ENCODE data around the gene PRLR. TPM values are rescaled to one million over a fixed set of nuclear protein-coding genes. Genes with fewer than 3 reads are reported as not detected.

Gene PRLR
- total RNA-seq, 1 experiment from 2014 or later = 2.5 TPM

- no CpG with 5 or more reads among the region's 2 CpGs for WGBS (ENCODE audit: extremely low coverage, insufficient read length, low lambda C conversion rate)
Measured at GRCh38 chr5:35009019-35009418, 221.3 kb downstream of the PRLR start.

More at GRCh38 chr5:35009019-35009418, 221.3 kb downstream of the PRLR start:
- no peaks in the 10 kb centered on the region for H3K27me3 ChIP-seq (ENCODE audit: insufficient read depth, low read length)
- no peak overlapping the region for H2BK12ac ChIP-seq (ENCODE audit: insufficient read length, low read depth, low read length)
- H3K79me2 ChIP-seq (ENCODE audit: insufficient read depth, low read length) = no peaks in the 10 kb centered on the region
- H2BK5ac ChIP-seq (ENCODE audit: insufficient read length, low read length) = no peak overlapping the region
- peaks cover 0 to 2% of the 10 kb centered on the region in 2 experiments; a peak in 2 of 5 replicates for H3K9me3 Mint-ChIP-seq
- H3T11ph ChIP-seq (ENCODE audit: low read length) = no peak overlapping the region
- H4K5ac ChIP-seq (ENCODE audit: insufficient read length, low read depth, low read length) = no peak overlapping the region
- no peak overlapping the region for H3K4me3 Mint-ChIP-seq
- H3K18ac ChIP-seq (ENCODE audit: insufficient read length, low read depth, low read length) = no peak overlapping the region
- no peak overlapping the region for H3K23ac ChIP-seq (ENCODE audit: insufficient read length, low read depth, low read length)
- H3K4me1 Mint-ChIP-seq = peaks cover 8 to 12% of the 10 kb centered on the region in 2 experiments
- H3K79me1 ChIP-seq (ENCODE audit: insufficient read depth, low read depth, low read length, poor library complexity, severe bottlenecking) = no peaks in the 10 kb centered on the region
- DNase-seq = no peak
- no peak overlapping the region for H2BK15ac ChIP-seq (ENCODE audit: low read depth, low read length)
- H3K36me3 Mint-ChIP-seq (ENCODE audit: insufficient read depth in 1 of 3, low read depth in 3 of 3) = no peaks in the 10 kb centered on the region
- TF ChIP-seq CTCF (conservative IDR thresholded peaks at IDR 0.05) = no peak
- H3K9me3 ChIP-seq (ENCODE audit: control insufficient read depth, low read depth, low read length) = no peaks in the 10 kb centered on the region
- H3K4me1 ChIP-seq (ENCODE audit: insufficient read depth, low read length) = no peaks in the 10 kb centered on the region
- H3K23me2 ChIP-seq (ENCODE audit: insufficient read length, low read depth, low read length, poor library complexity, severe bottlenecking) = no peaks in the 10 kb centered on the region
- H2BK120ac ChIP-seq (ENCODE audit: low read depth, low read length, poor library complexity, severe bottlenecking) = no peak overlapping the region
- no peak overlapping the region for H3K14ac ChIP-seq (ENCODE audit: insufficient read depth, low read length)
- H4K20me1 ChIP-seq (ENCODE audit: control insufficient read depth, insufficient read depth, insufficient read length) = no peaks in the 10 kb centered on the region
- H3K56ac ChIP-seq (ENCODE audit: insufficient read length, low read depth, low read length) = no peak overlapping the region
- H3K9ac ChIP-seq (ENCODE audit: extremely low read depth, insufficient read length, low read length) = no peak overlapping the region
- H2AK5ac ChIP-seq (ENCODE audit: insufficient read length, low read length) = no peak overlapping the region
- no peak overlapping the region for H4K91ac ChIP-seq (ENCODE audit: insufficient read length, low read depth, low read length)
- no peak overlapping the region for H3K27ac ChIP-seq (ENCODE audit: insufficient read length, low read depth, low read length)
- H2BK20ac ChIP-seq (ENCODE audit: low read depth, low read length, poor library complexity, severe bottlenecking) = no peak overlapping the region
- H3K27me3 Mint-ChIP-seq (ENCODE audit: low read depth) = peaks cover 5% of the 10 kb centered on the region
- H3K27ac Mint-ChIP-seq = no peak overlapping the region
- no peak overlapping the region for H3K4ac ChIP-seq (ENCODE audit: low read depth, low read length)
- no peak overlapping the region for H3K4me2 ChIP-seq (ENCODE audit: insufficient read depth, insufficient read length, low read length)
- H2AFZ ChIP-seq (ENCODE audit: low read length) = no peak overlapping the region
- H4K8ac ChIP-seq (replicated peaks; ENCODE audit: insufficient read length, low read depth, low read length) = no peak overlapping the region
